NCI-H1930 (cell line): ENCODE measurements around the gene PLD3.
"Not testable (repeated sequence)": the region's sequence is repeated elsewhere in the genome, so short reads cannot be mapped to it uniquely, and the experiment has no call there.

Experiments used
- DNase-seq, 2 experiments: peaks; one replicate each; lab custom pipeline; 2025; lab: John Stamatoyannopoulos, UW

Gene PLD3

DNA sequence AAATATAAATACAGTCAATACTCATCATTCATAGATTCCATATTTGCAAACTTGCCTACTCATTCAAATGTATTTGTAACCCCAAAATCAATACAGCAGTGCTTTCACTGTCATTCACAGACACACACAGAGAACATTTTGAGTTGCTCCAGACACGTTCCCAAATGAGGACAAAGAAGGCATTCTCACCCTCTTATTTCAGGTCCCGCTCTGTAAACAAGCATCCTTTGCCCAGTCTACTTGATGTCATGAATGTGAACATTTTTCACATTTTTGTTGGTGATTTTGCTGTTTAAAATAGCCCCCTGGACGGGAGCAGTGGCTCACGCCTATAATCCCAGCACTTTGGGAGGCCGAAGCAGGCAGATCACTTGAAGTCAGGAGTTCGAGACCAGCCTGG is 15.8 kb upstream of the PLD3 start:
- DNase-seq, result no peak

DNA sequence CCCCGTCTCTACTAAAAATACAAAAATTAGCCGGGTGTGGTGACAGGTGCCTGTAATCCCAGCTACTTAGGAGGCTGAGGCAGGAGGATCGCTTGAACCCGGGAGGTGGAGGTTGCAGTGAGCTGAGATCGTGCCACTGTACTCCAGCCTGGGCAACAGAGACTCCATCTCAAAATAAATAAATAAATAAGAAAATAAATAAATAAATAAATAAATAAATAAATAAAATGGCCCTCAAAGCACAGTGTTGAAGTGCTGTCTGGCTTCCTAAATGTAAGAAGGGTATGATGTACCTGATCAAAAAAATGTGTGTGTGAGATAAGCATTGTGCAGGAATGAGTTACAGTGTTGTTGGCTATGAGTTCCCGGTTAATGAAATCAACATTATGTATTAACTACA is 15.4 kb upstream of the PLD3 start:
- DNase-seq, result not testable (repeated sequence)

DNA sequence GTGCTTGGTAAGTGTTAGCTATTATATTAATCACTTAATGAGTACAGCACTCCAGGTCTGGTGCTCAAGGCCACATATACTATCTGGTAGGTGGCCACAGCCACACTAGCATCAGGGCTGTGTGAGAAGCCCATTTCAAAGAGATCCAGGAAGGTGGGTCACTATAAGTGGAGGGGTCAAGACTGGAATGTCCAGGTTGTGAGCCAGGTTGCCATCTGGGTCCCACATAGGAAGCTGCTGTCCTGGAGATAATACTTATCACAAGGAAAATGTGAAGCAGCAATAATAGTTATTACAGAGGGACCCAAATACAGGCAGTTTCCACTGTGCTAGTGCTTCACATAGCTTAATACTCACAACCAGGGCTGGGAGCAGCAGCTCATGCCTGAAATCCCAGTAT is 13.4 kb upstream of the PLD3 start:
- DNase-seq, result no peak

DNA sequence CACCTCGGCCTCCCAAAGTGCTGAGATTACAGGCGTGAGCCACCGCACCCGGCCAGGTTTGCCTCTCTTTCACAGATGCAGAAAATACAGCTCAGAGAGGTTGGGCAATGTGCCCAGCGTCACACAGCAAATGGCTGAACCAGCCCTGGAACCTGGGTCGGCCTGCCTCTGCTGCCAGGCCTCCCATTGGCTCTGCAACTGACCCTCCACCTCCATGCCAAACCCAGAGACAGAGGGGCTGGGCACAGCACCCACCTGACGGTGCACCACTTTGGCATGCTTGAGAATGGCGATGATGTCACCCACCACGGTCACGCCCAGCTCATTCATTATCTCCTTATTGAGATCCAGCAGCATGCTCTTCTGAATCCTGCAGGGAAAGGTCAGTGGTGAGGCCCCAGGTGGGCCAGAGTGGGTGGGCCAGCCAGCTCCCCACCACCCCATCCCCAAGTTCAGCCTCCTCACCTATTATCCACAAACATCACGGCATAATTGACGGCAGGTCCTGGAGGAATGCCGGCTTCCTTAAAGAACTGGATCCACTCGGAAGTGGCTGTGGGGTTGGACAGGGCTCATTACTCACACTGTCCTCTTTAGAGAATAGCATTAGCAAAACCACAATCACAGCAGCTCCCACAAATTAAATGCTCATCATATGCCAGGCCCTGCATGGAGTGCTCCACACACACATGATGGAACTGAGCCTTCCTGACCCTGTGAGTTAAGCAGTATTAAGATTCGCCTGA is 12.5 kb upstream of the PLD3 start:
- no peak for DNase-seq

DNA sequence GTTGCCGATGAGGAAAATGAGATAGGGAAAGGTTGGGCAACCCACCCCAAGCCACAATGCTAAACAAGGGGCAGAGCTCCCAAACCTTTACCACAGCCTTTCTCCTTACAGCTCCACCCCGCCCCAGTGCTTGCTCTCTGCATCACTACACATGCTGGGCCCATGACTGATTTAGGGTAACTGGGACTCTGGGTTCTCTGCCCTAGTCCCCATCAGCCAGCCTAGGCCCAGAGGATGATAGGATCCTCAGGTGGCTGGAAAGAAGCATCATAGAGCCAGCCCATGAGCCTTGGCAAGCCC is 11.9 kb upstream of the PLD3 start:
- no peak for DNase-seq

DNA sequence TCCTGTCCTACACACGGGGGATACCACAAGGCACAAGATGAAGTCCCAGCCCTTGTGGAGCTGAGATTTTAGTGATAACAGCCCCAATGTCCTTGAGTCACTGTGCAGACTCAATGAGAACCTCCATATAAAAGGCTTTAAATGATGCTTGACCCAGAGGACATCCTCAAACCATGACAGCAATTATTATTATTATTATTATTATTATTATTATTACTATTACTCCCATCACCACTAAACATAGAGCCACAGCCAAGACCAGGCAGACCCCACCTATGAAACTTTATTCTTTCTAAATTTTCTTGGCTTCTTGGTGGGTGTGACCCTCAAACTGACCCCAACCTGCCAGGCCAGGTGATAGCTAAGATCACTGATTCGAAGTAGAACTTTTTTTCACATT is 11.4 kb upstream of the PLD3 start:
- no peak for DNase-seq

DNA sequence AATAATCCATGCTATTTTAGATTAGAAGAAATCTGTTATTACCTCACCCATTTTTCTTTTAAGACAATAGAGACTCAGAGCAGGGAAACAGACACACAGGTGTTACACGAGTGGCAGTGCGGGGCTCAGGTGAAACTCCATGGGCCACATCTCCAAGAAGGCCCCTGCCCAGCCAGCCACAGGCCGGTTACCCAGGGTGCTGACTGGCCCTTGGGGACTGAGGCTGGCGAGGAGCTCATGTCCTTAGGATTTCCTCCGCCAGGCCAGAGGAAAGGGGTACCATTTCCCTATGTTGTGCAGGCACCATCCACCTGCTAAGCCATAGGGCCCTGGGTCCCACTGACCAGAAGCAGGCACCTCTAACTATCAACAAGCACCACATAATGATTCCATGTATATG is 10.9 kb upstream of the PLD3 start:
- no peak for DNase-seq

DNA sequence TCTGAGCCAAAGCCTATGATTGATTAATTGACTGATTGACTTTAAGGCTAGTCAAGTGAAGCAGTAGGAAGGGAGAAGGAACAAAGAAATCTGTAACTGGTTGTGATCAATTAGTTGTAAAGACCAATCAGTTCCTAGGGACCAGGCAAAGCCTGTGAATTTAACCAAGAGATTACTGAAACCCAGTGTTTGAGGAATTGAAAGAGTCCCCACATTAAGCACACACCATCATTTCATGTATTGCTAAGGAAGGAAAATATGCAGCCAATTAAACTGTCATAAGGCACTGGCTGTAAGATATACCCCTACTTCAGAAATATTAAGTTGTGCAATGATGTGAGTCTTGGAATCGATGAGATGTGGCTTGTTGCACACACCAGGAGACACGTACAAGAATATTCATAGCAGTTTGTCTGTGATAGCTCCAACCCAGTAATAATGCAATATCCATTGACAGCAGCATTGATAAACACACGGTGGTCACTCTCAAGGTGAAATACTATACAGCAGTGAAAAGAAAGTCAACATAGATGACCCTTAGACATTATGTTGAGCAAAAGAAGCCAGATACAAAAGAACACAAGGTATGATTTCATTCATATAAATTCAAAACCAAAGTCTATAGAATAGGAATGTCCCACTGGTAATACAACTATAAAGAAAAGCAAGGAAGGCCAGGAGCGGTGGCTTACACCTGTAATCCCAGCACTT is 9.3 kb upstream of the PLD3 start:
- DNase-seq, result no peak

DNA sequence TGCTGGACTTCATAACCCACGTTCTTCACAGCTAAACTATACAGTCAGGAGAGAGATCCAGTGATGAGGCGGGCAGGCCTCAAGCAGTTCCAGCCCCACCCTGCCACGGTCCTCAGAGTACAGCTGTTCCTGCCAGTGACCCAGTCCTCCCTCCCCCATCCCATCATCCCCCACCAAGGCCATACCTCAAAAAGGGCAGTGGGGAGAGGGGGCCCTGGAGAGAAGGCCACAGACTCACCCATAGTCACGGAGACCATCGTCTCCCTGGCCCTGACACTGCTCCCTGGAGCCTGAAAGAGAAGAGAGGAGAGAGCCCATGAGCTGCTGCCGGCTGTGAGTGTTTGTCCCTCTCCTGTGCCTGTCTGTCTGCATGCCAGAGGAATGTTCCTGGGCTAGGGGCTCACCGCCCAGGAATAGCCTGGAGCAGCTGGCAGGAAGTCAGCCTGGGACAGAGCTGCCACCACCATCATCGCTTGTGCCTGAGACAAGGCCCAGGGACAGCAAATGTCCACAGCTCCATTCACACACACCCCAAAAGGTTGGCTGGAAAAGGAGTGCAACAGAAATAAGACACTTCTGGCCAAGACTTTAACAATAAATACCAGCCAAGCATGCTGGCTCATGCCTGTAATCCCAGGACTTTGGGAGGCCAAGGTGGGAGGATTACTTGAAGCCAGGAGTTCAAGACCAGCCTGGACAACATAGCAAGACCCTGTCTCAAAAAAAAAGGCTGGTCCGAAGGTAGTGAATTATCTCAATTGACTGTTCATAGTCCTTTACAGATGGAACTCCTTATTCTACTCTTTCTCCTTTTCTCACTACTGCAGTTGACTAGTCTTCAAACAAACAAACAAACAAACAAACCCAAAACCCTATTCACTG is 6.7 kb upstream of the PLD3 start:
- no peak for DNase-seq

DNA sequence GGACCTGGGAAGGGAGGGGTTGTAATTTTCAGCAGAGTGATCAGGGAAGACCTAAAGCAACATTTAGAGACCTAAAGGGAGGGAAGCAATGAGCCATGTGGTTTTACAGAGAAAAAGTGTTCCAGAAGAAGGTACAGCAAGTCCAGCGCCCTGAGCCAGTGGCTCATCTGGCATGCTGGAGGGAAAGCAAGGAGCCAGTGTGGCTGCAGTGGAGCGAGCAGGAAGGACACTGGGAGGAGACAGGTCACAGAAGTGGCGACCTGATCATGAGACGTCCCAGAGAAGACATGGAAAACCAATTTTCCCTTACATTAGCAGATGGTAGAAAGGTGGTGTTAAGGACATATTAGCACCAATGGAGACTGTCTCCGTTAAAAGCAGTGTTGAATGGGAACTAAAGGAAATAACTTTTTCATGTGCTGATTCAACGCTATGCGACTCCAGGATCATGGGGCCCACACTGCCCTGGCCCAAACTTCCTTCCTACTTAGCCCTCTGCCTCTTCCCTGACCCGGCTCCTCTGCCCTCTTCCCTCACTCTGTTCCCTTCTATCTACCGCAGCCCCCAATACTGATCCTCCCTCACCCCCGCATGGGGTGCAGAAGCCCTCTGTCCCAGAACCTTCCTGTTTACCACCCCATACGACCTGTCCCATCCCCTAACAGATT is 5.7 kb upstream of the PLD3 start:
- no peak for DNase-seq

DNA sequence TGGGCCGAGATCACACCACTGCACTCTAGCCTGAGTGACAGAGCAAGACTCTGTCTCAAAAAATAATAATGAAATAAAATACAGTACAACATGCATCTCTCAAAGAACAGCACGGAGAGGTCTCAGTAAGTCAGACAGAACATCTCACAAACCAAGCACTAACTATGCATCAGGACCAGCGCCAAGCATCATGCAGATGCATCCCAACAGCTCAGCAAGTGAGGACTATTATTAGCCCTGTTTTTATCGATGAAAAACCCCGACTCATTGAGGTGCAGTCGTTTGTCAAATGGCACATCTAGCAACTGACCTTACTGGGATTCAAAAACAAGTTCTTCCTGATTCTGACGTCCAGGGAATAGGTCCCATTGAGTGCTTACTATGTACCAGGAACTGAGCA is 4.1 kb upstream of the PLD3 start:
- no peak for DNase-seq

DNA sequence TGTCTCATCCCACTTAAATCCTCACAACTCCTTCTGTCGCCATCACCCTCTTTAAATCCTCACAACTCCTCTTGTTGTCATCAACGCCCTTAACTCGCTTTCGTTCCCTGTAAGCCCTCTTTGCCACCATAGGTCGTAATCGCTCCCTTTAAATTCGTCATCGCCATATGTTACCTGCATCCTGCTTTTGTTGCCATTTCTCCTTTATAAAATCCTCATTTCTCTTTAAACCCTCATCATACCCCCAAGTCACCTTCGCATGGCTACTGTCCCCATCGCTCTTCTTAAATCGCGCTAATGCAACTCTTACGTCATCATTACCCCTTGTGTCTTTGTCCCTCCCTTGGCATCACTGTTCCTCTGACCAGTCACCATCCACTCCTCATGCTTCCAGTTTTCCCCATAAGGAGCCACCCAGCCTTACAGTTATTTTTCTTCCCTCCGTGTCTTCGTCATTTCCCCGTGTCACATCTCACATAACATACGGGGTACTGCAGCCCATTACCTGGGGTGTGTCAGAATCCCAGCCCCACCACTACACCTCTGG is 539 bp downstream of the PLD3 start:
- peak in 1 of 2 experiments; percentile 13 for DNase-seq

DNA sequence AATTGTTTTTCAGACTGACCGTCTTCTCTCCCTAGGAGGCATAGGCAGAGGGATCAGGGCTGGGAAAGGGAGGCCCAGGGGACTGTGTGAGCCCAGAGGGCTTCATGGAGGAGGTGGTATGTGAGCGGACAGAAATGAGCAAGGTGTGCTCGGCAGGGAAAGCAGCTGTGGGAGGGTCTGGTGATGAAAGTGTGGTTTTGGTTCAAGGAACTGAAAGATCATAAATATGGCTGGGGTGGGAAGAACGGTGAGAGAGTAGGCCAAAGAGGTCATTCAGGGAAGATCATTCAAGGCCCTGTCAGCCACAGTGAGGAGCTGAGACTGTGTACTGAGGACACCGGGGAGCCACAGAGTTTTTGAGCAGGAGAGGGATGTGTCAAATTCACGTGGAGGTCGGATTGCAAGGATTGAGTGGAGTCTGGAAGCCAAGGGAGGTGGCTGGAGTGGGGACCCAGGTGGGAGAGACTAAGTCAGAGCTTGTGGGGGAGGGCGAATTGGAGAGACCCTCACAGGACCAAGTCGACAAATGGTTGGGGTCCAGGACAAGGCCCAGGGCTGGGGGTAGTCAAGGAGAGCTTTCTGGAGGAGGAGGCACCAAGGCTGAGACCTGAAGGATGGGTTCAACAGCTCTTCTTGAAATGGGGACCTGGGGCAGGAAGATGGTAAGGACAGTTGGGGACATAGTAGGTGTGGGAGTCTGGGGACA is 7.6 kb downstream of the PLD3 start:
- DNase-seq, result no peak

DNA sequence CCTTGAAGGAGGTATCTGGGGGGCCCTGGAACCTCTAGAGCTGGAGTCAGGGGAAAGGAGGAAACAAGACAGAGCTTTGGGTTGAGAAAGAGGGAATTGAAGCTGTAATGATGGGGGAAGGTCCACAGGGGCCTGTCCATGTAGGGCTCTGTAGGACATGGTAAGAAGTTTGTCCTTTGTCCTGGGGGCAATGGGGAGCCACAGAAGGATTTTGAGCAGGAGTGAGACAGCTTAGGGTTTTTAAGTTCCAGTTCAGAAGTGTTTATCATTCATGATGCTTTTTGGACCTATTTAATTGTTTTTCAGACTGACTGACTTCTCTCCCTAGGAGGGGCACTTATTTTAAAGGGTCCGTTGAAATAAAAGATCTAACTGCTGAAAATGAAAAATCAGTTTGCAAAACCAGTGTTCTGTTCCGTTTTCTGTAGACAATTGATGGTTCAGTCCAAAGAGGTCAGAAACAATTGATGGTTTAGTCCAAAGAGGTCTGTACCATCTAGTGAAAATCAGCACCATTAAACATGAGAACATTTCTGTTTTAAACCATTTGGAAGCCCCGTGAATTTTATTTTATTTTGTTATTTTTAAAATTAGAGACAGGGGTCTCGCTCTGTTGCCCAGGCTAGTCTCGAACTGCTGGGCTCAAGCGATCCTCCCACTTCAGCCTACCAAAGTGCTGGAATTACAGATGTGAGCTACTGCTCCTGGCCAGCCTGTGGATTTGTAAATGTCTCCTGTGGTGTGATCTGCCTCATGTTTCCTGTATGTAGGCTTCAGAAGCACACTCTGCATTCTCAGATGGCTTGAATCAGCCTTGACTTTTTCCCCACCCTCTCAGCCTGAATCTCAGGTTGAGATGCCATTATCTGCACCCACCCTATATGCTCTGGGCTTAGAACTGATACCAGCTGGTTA is 8.4 kb downstream of the PLD3 start:
- DNase-seq, result no peak

DNA sequence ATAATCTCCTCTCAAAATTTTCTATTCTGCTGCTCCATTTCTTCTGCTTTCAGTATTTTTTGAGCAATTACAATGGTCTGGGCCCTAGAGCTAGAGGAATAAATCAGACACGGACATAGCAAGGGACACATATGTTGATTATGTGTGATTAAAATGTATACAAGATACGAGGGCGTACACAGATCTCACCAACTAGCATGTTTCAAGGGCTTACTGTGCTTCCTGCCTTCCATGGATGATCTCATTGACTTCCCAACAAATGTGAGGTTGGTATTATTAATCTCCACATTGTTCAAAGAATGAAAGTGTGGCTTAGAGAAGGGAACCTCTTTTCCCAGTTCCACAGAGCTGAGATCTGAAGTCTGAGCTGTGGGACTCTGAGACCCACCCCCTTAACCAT is 9.1 kb downstream of the PLD3 start:
- no peak for DNase-seq

DNA sequence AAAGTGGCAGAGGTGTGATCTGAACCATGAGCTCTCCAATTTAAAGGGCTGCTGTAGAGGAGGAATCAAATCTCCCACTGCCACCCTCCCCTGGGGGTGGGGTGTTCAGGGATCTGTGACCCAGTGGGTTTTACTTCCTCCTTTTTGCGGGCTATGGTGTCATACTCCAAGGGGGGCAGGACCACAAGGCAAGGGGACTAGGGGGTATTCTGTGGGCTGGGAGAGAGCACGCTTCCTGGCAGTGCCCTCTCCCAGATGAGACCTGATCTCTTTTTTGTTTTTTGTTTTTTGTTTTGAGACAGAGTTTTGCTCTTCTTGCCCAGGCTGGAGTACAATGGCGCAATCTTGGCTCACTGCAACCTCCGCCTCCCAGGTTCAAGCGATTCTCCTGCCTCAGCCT is 10.3 kb downstream of the PLD3 start:
- DNase-seq, result no peak

DNA sequence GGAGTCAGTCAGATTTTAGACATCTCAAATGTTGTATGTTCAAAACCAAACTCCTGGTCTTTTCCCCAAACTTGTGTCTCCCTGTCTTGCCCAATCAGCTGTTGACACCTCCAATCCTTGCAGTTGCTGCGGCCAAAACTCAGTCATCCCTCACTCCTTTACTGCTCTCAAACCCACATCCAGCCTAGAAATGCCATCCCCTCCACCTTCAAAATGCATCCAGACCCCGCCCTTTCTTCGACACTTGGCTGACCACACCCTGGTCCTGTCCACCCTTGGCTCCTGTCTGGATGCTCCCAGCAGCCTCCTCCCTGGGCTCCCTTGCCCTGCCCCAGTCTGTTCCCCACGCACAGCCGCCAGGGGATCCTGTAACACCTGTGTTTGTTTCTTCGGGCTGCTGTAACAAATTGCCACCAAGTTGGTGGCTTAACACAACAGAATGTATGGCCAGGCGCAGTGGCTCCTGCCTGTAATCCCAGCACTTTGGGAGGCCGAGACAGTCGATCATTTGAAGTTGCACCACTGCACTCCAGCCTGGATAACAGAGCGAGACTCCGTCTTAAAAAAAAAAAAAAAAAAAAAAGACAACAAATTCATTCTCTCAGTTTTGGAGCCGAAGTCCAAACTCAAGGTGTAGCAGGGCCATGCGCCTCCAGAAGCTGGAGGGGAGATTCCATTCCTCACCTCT is 11.7 kb downstream of the PLD3 start:
- DNase-seq, result no peak

DNA sequence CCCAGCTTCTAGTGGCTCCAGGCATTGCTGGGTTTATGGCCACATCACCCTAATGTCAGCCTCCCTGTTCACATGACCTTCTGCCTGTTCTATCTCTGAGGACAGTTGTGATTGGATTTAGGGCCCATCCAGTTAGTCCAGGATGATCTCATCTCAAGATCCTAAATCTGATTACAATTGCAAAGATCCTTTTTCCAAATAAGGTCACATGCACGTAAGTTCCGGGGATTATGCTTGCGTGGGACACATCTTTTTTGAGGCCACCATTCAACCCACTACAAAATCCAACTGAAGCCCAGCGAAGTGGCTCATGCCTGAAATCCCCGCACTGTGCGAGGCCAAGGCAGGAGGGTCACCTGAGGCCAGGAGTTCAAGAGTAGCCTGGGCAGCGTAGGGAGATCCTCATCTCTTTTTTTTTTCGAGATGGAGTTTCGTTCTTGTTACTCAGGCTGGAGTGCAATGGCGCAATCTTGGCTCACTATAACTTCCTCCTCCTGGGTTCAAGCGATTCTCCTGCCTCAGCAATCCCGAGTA is 12.3 kb downstream of the PLD3 start:
- DNase-seq, result no peak

DNA sequence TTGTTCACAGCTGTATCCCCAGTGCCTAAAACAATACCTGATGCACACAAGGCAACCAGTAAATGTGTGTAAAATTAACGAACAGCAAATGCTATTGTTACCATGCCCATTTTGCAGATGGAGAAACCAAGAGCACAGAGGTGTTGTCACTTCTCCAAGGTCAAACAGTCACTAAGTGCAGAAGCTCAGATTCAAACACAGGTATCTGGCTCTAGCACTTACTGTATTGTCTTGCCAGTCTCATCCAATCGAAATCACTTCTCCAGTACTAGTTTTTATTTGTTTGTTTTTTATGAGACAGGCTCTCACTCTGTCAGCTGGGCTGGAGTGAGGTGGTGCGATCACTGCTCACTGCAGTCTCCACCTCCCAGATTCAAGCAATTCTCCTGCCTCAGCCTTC is 13.7 kb downstream of the PLD3 start:
- no peak for DNase-seq

DNA sequence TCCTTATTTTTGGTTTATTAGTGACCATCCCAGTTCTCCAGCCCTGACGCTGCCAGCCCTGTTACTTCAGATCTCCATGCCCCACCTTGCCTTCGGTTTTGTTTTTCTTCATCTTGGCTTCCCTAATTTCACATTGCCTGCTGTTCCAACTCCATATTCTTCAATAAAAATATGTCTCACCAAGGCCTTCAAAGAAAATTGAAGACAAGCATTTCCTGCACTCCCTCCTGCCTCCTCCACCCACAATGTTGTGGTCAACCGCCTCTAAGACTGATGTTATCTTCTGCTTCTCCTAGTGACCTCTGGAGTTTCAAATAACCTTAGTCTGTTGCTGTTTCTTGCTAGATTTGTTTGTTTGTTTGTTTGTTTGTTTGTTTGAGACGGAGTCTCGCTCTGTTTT is 14.6 kb downstream of the PLD3 start:
- DNase-seq, result no peak
